MM.1S (cell line): ENCODE data around the gene CPB2.

Experiments used
- DNase-seq: peaks from one replicate; pipeline ENCODE4 v3.0.0-alpha.2; 2015
- H2AFZ ChIP-seq: fragments of 300-600 bp; sonication (generic); 2 replicates; pipeline ENCODE4 v1.6.0; 2016; ENCODE audit warnings: antibody characterized with exemption, low read length
- H3F3A ChIP-seq: fragments of 300-600 bp; sonication (generic); 2 replicates; pipeline ENCODE4 v1.6.1; 2016; ENCODE audit warnings: mild to moderate bottlenecking, antibody characterized with exemption, low read length, moderate library complexity, mixed read lengths; ENCODE audit not compliant: insufficient read depth
- H3K27ac ChIP-seq: fragments of 300-600 bp; sonication (generic); 2 replicates; pipeline ENCODE4 v1.5.1; 2016; ENCODE audit warnings: mild to moderate bottlenecking, low read length
- H3K27me3 ChIP-seq: fragments of 300-600 bp; sonication (generic); replicated peaks from 2 replicates; pipeline ENCODE4 v1.6.0; 2016; ENCODE audit warnings: low read length; ENCODE audit not compliant: insufficient read depth
- H3K36me3 ChIP-seq: fragments of 300-600 bp; sonication (generic); replicated peaks from 2 replicates; pipeline ENCODE4 v1.6.1; 2016; ENCODE audit warnings: mild to moderate bottlenecking, low read length, mixed read lengths; ENCODE audit not compliant: insufficient read depth
- H3K4me1 ChIP-seq: fragments of 300-600 bp; sonication (generic); 2 replicates; pipeline ENCODE4 v1.6.1; 2016; ENCODE audit warnings: low read length, mixed read lengths
- H3K4me2 ChIP-seq: fragments of 300-600 bp; sonication (generic); 2 replicates; pipeline ENCODE4 v1.6.0; 2016; ENCODE audit warnings: low read depth, low read length
- H3K4me3 ChIP-seq: fragments of 300-600 bp; sonication (generic); 2 replicates; pipeline ENCODE4 v1.5.1; 2016; ENCODE audit warnings: low read length, mixed read lengths
- H3K79me2 ChIP-seq: fragments of 300-600 bp; sonication (generic); 2 replicates; pipeline ENCODE4 v1.6.1; 2016; ENCODE audit warnings: mixed run types, low read length, mixed read lengths
- H3K9ac ChIP-seq: fragments of 300-600 bp; sonication (generic); 2 replicates; pipeline ENCODE4 v1.6.1; 2016; ENCODE audit warnings: low read length, mixed read lengths
- H3K9me2 ChIP-seq: fragments of 300-600 bp; sonication (generic); replicated peaks from 2 replicates; pipeline ENCODE4 v1.6.1; 2016; ENCODE audit warnings: mild to moderate bottlenecking, low read length, mixed read lengths; ENCODE audit not compliant: insufficient read depth
- H3K9me3 ChIP-seq: fragments of 300-600 bp; sonication (generic); replicated peaks from 2 replicates; pipeline ENCODE4 v1.6.1; 2016; ENCODE audit warnings: mild to moderate bottlenecking, low read length, mixed read lengths; ENCODE audit not compliant: insufficient read depth
- H4K20me1 ChIP-seq: fragments of 300-600 bp; sonication (generic); 2 replicates; pipeline ENCODE4 v1.6.1; 2016; ENCODE audit warnings: mild to moderate bottlenecking, low read length, moderate library complexity, mixed read lengths; ENCODE audit not compliant: insufficient read depth
- EZH2 ChIP-seq: fragments of 300-600 bp; sonication (generic); optimal IDR thresholded peaks from 2 replicates; pipeline ENCODE3; 2017; ENCODE audit warnings: low read depth, mild to moderate bottlenecking, antibody characterized with exemption, low read length, mixed read lengths
- EZH2phosphoT487 ChIP-seq: fragments of 300-600 bp; sonication (generic); IDR thresholded peaks from 2 replicates; pipeline ENCODE4 v1.6.1; 2018; ENCODE audit warnings: antibody characterized with exemption, low read length
- TF ChIP-seq, protein P1 (sequence below): fragments of 300-600 bp; sonication (generic); IDR thresholded peaks from 2 replicates; pipeline ENCODE4 v1.5.1; 2016; ENCODE audit warnings: antibody characterized with exemption, low read length, mixed read lengths

The CPB2 gene

DNA sequence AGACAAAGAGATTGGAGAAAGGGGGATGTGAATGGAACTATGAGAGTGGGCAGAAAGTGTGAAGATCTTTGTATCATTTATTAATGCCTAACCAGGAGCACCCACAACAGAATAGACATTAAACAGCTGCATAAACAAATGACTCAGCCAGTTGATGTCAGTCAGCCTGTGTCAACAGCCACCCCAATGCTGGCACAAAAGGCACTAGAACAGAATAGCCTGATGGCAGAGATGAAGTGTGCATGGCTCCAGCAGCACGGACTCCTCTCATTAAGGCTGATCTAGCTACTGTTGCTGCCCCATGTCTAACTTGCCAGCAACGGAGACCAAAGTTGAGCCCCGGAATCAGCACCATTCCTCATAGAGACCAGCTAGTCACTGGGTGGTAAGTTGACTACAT is 7.8 kb downstream of the CPB2 start:
- no peak overlapping the region for H3K4me3 ChIP-seq
- TF ChIP-seq EZH2phosphoT487: no peak
- TF ChIP-seq, protein P1, sequence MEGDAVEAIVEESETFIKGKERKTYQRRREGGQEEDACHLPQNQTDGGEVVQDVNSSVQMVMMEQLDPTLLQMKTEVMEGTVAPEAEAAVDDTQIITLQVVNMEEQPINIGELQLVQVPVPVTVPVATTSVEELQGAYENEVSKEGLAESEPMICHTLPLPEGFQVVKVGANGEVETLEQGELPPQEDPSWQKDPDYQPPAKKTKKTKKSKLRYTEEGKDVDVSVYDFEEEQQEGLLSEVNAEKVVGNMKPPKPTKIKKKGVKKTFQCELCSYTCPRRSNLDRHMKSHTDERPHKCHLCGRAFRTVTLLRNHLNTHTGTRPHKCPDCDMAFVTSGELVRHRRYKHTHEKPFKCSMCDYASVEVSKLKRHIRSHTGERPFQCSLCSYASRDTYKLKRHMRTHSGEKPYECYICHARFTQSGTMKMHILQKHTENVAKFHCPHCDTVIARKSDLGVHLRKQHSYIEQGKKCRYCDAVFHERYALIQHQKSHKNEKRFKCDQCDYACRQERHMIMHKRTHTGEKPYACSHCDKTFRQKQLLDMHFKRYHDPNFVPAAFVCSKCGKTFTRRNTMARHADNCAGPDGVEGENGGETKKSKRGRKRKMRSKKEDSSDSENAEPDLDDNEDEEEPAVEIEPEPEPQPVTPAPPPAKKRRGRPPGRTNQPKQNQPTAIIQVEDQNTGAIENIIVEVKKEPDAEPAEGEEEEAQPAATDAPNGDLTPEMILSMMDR: no peak
- no peak for TF ChIP-seq EZH2
- no peaks in the 10 kb centered on the region for H3K9me3 ChIP-seq
- H3K4me1 ChIP-seq: peaks cover 10% of the 10 kb centered on the region; the same call in 1 of the 2 replicates
- H3K79me2 ChIP-seq: no peaks in the 10 kb centered on the region
- H2AFZ ChIP-seq: no peak overlapping the region
- H4K20me1 ChIP-seq: no peaks in the 10 kb centered on the region
- no peak overlapping the region for H3K9ac ChIP-seq
- H3K4me2 ChIP-seq: no peak overlapping the region
- H3K9me2 ChIP-seq: no peaks in the 10 kb centered on the region
- H3K27me3 ChIP-seq: no peaks in the 10 kb centered on the region
- no peak for DNase-seq
- no peak overlapping the region for H3K27ac ChIP-seq
- no peaks in the 10 kb centered on the region for H3K36me3 ChIP-seq
- H3F3A ChIP-seq: no peaks in the 10 kb centered on the region

DNA sequence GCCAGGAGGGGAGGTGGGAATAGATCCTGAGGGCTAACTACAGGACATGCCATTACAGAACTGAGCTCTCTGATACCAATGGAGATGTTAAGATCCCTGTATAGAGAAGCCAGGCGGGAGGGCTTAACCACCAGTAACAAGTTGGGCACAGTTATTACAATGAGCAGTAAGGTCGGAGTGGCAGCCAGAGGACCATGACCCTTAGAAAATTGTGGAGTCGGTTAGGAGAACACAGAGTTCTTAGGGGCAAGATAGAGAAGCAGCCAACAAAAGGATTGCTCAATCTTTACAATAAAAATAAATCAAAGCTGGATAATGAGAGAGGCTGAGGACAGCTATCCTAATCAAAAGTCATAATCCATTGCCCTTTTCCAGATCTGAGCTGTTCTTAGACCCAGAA is 10.4 kb downstream of the CPB2 start:
- TF ChIP-seq EZH2phosphoT487 (no peak), EZH2 (no peak)
- TF ChIP-seq, protein P1: no peak
- Histone ChIP-seq H3K4me3 (no peak overlapping the region), H3K4me1 (no peaks in the 10 kb centered on the region), H3K9me2 (no peaks in the 10 kb centered on the region), H3K9ac (no peak overlapping the region), H3K27me3 (no peaks in the 10 kb centered on the region), H2AFZ (no peak overlapping the region), H3K9me3 (no peaks in the 10 kb centered on the region), H3F3A (no peaks in the 10 kb centered on the region), H3K79me2 (no peaks in the 10 kb centered on the region), H3K27ac (no peak overlapping the region), H3K4me2 (no peak overlapping the region), H3K36me3 (no peaks in the 10 kb centered on the region), H4K20me1 (no peaks in the 10 kb centered on the region)
- DNase-seq: no peak

DNA sequence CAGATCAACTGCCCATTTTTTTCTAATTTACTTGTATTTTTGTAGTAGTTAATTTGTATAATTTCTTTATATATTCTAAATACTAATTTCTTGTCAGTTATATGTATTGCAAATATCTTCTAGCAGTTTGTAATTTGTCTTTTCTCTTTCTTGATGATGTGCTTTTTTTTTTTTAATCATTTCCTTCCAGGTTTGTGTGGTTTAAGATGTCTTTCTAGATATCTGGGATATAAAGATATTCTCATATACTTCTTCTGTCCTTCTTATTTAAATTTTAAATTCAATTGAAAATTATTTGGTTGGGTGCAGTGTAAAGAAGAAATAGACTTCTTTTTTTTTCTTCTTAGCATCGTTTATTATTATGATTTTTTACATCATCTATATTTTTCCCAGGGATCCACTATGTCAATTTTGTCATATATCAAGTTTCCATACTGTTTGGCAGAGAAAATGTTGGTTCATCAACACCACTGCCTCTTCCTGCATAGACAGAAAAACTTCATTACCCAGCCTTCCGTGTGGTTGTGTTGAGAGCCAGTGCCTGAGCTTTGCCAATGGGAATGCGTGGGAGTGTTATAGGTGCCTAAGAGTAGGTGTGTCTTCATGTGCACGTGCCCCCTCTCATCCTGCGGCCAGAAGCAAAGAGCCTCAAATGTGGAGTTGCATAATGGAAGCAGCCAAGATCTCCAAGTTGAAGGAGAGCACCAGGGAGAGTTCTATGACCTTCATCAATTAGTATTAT is 15.8 kb downstream of the CPB2 start:
- Histone ChIP-seq H3K4me1 (no peaks in the 10 kb centered on the region), H3K9ac (no peak overlapping the region), H3F3A (no peaks in the 10 kb centered on the region), H4K20me1 (no peaks in the 10 kb centered on the region), H3K36me3 (no peaks in the 10 kb centered on the region), H3K9me2 (no peaks in the 10 kb centered on the region), H3K79me2 (no peaks in the 10 kb centered on the region), H3K4me2 (no peak overlapping the region), H2AFZ (no peak overlapping the region), H3K27ac (no peak overlapping the region), H3K27me3 (no peaks in the 10 kb centered on the region), H3K4me3 (no peak overlapping the region), H3K9me3 (no peaks in the 10 kb centered on the region)
- TF ChIP-seq EZH2 (no peak), EZH2phosphoT487 (no peak)
- TF ChIP-seq, protein P1: no peak
- DNase-seq: no peak
